Common myeloid progenitor, CD34-positive (primary cell): ENCODE measurements around the gene SRC.
A peak's percentile ranks its signal among the peaks of the same experiment; 100 is the strongest.

Experiments used
- CTCF ChIA-PET: fragments of 350-600 bp; sonication (Branson Sonifier 250); formaldehyde crosslinking; loops from one replicate; lab custom pipeline; 2021; ENCODE audit warnings: antibody characterized with exemption; lab: Charles Lee
- POLR2A ChIA-PET: fragments of 350-600 bp; sonication (Branson Sonifier 250); formaldehyde crosslinking; loops from one replicate; lab custom pipeline; 2021; ENCODE audit warnings: antibody characterized with exemption; lab: Charles Lee
- DNase-seq, 3 donors: peaks; one replicate each; pipeline versions ENCODE4 v3.0.0 to v3.0.0-alpha.2; 2013
- H3K27ac ChIP-seq, 2 experiments: 1 replicate in 1 of 2; 2 replicates in 1 of 2; pipeline ENCODE4 v1.7.0; 2013; ENCODE audit warnings: inconsistent platforms in 2 of 2, low read length in 2 of 2, mild to moderate bottlenecking in 2 of 2, low read depth in 1 of 2, moderate library complexity in 1 of 2; ENCODE audit not compliant: severe bottlenecking in 2 of 2, insufficient read depth in 1 of 2, poor library complexity in 1 of 2
- H3K27me3 ChIP-seq, 5 experiments: replicated peaks in 2 of 5; 1 replicate in 3 of 5; 2 replicates in 2 of 5; pipeline versions ENCODE4 v1.6.1 to v1.7.0; 2013; ENCODE audit warnings: low read length in 4 of 5, mild to moderate bottlenecking in 2 of 5, moderate library complexity in 2 of 5, inconsistent platforms in 1 of 5; ENCODE audit not compliant: insufficient read depth in 5 of 5, control insufficient read depth in 4 of 5
- H3K36me3 ChIP-seq, 4 experiments: 1 replicate in 2 of 4; 2 replicates in 2 of 4; pipeline versions ENCODE4 v1.6.1 to v1.7.0; 2013; ENCODE audit warnings: low read length in 3 of 4, control low read depth in 1 of 4, mild to moderate bottlenecking in 1 of 4; ENCODE audit not compliant: control insufficient read depth in 4 of 4, insufficient read depth in 4 of 4
- H3K4me1 ChIP-seq, 4 experiments: 1 replicate in 3 of 4; 2 replicates in 1 of 4; pipeline versions ENCODE4 v1.6.1 to v1.7.1; 2013; ENCODE audit warnings: low read length in 3 of 4, mild to moderate bottlenecking in 3 of 4, control low read depth in 1 of 4, inconsistent platforms in 1 of 4, moderate library complexity in 1 of 4; ENCODE audit not compliant: control insufficient read depth in 4 of 4, insufficient read depth in 4 of 4; ENCODE audit errors: control extremely low read depth in 1 of 4
- H3K4me3 ChIP-seq, 7 experiments: 1 replicate in 4 of 7; 2 replicates in 3 of 7; pipeline versions ENCODE4 v1.5.1 to v1.7.0; 2013; ENCODE audit warnings: mild to moderate bottlenecking in 7 of 7, low read length in 6 of 7, moderate library complexity in 6 of 7, inconsistent platforms in 2 of 7, low read depth in 2 of 7, control low read depth in 1 of 7; ENCODE audit not compliant: insufficient read depth in 4 of 7, control insufficient read depth in 1 of 7; ENCODE audit errors: extremely low read depth in 1 of 7
- H3K9me3 ChIP-seq, 5 experiments: 1 replicate in 4 of 5; 2 replicates in 1 of 5; pipeline versions ENCODE4 v1.6.1 to v1.7.1; 2013; ENCODE audit warnings: low read length in 4 of 5, mild to moderate bottlenecking in 2 of 5, inconsistent platforms in 1 of 5, low read depth in 1 of 5, moderate library complexity in 1 of 5; ENCODE audit not compliant: control insufficient read depth in 4 of 5, insufficient read depth in 2 of 5; ENCODE audit errors: control extremely low read depth in 1 of 5
- WGBS: methylation state at CpG from one replicate; pipeline ENCODE4 v1.1.5; 2013; ENCODE audit not compliant: insufficient coverage; 5-methylcytosine and 5-hydroxymethylcytosine counted together

SRC gene

DNA sequence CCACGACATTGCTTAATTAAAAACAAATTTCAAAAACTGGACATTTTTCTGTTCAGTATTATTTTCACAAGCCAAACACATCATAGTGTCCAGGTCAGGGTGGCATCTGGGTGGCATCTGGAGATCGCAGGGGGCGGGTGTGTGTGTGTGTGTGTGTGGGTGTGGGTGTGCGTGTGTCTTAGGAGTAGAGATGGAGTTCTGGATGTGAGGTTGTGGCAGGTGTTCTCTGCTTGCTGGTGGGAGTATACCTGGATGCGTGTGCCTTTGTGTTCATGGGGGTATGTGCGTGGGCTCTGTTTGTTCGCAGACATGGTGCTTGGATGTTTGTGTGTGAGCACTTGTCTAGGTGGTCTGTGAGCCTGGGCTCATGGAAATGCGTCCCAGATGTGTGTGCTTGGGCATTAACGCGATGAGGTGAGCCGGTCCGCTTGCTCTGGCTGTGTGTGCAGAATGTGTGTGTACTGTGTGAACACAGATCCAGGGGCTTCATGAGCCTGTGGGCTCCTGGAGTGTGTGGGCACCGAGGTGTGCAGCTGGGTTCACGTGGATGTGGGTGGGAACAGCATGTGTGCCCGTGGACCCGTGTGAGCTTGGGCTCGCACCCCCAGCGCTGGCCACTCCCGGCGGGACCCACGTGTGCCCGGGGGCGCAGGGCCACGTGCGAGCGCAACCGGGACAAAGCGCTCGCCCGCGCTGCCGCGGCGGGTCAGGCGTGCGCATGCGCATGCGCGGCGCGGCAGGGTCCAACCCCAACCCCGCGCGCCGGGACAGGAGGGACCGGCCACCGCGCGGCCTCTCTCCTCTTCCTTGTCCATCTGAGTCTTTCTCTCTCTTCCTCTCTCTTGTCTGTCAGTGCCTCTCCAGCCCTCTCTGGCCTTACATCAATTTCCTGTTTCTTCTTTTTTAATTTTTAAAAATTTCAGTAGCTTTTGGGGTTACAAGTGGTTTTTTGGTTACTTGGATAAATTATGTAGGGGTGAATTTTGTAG, 60.4 kb downstream of the SRC start:
- Histone ChIP-seq H3K27me3 (no peaks in the 10 kb centered on the region), H3K4me1 (peaks cover 0 to 31% (median 21%) of the 10 kb centered on the region in 4 experiments), H3K4me3 (peak overlapping the region in 5 of 7 experiments; percentile 40 to 77 (median 62)), H3K9me3 (no peaks in the 10 kb centered on the region), H3K36me3 (peaks cover 3 to 22% (median 6%) of the 10 kb centered on the region in 4 experiments), H3K27ac (no peak overlapping the region)
- DNase-seq: peak in 2 of 3 donors; percentile 33 to 41
- WGBS: 29% methylated on average over 21 of the region's 49 CpGs
- POLR2A ChIA-PET: no interaction called here
- CTCF ChIA-PET: interaction anchor here (1.4 kb wide), 1 partner anchor 126 kb away, joined by 4 read pairs; no protein-coding TSS in a partner anchor

DNA sequence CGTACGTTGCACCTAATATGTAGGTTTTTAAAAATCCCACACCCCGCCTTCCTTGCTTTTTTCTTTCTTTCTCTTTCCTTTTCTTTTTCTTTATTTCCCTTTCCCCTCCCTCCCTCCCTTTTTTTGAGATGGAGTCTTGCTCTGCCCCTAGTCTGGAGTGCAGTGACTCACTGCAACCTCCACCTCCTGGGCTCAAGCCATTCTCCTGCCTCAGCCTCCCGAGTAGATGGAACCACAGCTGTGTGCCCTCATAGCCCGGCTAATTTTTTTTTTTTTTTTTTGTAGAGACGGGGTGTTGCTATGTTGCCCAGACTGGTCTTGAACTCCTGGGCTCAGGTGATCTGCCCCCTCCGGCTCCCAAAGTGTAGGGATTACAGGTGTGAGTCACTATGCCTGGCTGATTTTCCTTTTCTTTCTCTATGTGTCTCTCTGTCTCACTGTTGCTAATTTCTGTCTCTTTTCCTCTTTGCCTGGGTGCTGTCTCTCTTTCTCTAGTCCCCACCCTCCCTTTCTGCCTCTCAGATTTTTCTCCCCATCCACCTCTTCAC, 61.2 kb downstream of the SRC start:
- peak in 2 of 3 donors; percentile 35 to 42 for DNase-seq
- no peaks in the 10 kb centered on the region for H3K27me3 ChIP-seq
- peaks cover 0 to 15% (median 3%) of the 10 kb centered on the region in 4 experiments for H3K36me3 ChIP-seq
- peak overlapping the region in 4 of 7 experiments; percentile 46 to 77 (median 66) for H3K4me3 ChIP-seq
- peaks cover 0 to 38% (median 28%) of the 10 kb centered on the region in 4 experiments for H3K4me1 ChIP-seq
- WGBS: 72% methylated on average over 3 of the region's 7 CpGs
- ChIA-PET CTCF (no interaction called here), POLR2A (no interaction called here)
- H3K9me3 ChIP-seq: no peaks in the 10 kb centered on the region
- no peak overlapping the region for H3K27ac ChIP-seq

GRCh38 chr20:37407573-37408002, 61.6 kb downstream of the SRC start:
- POLR2A ChIA-PET: no interaction called here
- WGBS: 97% methylated on average over 14 of the region's 14 CpGs

DNA sequence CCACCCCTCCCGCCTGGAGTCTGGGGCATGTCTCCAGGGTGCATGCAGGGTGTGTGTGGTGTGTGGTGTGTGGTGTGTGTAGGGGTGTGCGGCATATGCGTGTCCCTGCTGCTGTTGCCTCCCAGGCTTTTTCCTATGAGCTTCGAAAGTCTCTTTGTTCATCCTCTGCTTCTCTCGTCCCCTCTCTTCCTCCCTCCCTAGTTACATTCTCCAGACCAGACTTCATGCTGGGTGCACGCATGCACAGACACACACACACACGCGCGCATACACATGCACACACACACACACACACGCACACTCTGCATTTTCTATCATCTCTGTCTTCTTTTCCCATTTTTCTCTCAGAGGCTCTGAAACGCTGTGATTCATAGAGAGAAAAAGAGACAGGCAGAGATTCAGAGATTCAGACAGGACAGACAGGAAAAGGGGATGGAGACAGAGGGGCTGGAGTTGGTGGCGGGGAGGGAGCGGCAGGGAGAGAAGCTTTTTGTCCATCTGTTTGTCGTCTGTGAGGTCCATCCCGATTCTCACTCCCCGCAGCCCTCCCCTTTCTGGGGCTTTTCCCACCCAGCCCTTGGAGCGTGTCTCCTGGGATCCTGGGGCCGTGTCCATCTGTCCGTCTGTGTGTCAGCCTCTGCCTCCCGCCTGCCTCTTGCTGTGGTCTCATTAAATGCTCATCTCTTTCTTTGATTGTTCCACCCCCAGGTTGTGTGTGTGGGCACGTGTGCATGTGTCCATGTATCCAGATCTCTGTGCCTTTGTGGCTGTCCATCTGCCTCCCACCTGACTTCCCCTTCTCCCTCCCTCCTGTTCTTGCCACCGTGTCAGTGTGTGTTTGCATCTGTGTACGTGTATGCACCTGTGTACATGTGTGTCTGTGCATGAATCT, 62.6 kb downstream of the SRC start:
- H3K4me3 ChIP-seq: no peak overlapping the region
- no peaks in the 10 kb centered on the region for H3K9me3 ChIP-seq
- WGBS: 93% methylated on average over 16 of the region's 23 CpGs
- peaks cover 0 to 6% (median 0%) of the 10 kb centered on the region in 4 experiments for H3K36me3 ChIP-seq
- H3K4me1 ChIP-seq: peaks cover 0 to 51% (median 40%) of the 10 kb centered on the region in 4 experiments
- DNase-seq: no peak
- ChIA-PET POLR2A (no interaction called here), CTCF (no interaction called here)
- no peak overlapping the region for H3K27ac ChIP-seq
- H3K27me3 ChIP-seq: no peaks in the 10 kb centered on the region

More at GRCh38 chr20:37407573-37408002, 61.6 kb downstream of the SRC start:
- DNase-seq: no peak
- Histone ChIP-seq H3K9me3 (no peaks in the 10 kb centered on the region), H3K27ac (no peak overlapping the region), H3K4me1 (peaks cover 0 to 42% (median 33%) of the 10 kb centered on the region in 4 experiments), H3K4me3 (no peak overlapping the region), H3K27me3 (no peaks in the 10 kb centered on the region), H3K36me3 (peaks cover 0 to 11% (median 2%) of the 10 kb centered on the region in 4 experiments)
- CTCF ChIA-PET: no interaction called here

DNA sequence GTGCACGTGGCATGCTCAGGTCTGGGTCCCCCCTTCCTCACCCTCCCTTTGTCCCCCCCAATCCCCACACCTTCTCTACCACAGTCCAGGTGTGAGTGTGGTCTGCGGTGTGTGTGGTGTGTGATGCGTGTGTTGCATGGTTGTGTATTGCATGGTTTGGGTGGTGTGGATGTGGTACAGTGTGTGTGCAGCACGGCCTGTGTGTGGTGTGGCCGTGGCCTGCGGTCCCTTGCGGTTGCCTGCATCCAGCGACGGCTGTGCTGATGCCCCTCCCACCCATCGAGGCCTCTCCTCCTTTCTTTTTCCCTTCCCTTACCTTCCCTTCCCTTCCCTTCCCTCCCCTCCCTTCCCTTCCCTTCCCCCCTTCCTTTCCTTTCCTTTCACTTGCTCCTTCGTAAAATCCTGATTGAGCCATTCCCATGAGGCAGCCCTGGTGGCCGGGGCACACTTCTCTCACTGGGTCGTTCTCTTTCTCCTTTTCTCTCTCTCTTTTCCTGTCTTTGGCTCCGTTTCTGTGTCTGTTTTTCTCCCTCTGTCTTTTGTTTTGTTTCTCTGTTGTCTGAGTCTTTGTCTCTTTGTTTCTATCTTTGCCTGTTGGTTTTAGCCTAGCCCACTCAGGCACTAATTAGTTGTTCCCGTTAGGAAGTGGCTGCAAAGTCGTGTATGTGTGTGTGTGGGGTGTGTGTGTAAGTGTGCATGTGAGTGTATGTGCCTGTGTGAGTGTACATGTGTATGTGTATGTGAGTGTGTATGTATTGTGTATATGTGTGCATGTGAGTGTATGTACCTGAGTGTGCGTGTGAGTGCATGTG, 65.7 kb downstream of the SRC start:
- ChIA-PET CTCF (interaction anchor here (0.7 to 1.2 kb wide), 2 partner anchors 13 to 114 kb away, joined by 3 to 4 read pairs; no protein-coding TSS in a partner anchor), POLR2A (interaction anchor here (0.5 to 0.6 kb wide), 3 partner anchors 10 to 119 kb away, joined by 3 to 6 read pairs (median 3); no protein-coding TSS in a partner anchor)
- Histone ChIP-seq H3K36me3 (no peaks in the 10 kb centered on the region), H3K27me3 (no peaks in the 10 kb centered on the region), H3K4me3 (peak overlapping the region in 6 of 7 experiments; percentile 4 to 76 (median 61)), H3K9me3 (no peaks in the 10 kb centered on the region), H3K27ac (no peak overlapping the region), H3K4me1 (peaks cover 0 to 47% (median 36%) of the 10 kb centered on the region in 4 experiments)
- 24% methylated on average over 5 of the region's 17 CpGs for WGBS
- peak; percentile 25 to 87 (median 70) for DNase-seq

GRCh38 chr20:37413023-37413334, 67.0 kb downstream of the SRC start:
- Histone ChIP-seq H3K27me3 (no peaks in the 10 kb centered on the region), H3K9me3 (no peaks in the 10 kb centered on the region), H3K4me3 (no peak overlapping the region), H3K27ac (no peak overlapping the region), H3K4me1 (peaks cover 0 to 46% (median 35%) of the 10 kb centered on the region in 4 experiments), H3K36me3 (no peaks in the 10 kb centered on the region)
- WGBS: no CpG with 5 or more reads among the region's 7 CpGs
- ChIA-PET POLR2A (no interaction called here), CTCF (interaction anchor here (0.5 to 1.3 kb wide), 4 partner anchors 14 to 171 kb away, joined by 3 read pairs; no protein-coding TSS in a partner anchor)
- DNase-seq: no peak
